Epithelial cell of esophagus (primary cell): Measurements from ENCODE around the gene CCDC71L.
A peak's percentile ranks its signal among the peaks of the same experiment; 100 is the strongest.

Source experiments
- DNase-seq: peaks from one replicate; pipeline ENCODE4 v3.0.0; 2010; ENCODE audit warnings: low read depth
- H3K4me3 ChIP-seq: 2 replicates; pipeline ENCODE4 v1.5.1; 2011; ENCODE audit warnings: mild to moderate bottlenecking, low read length, control low read depth
- CTCF ChIP-seq: IDR thresholded peaks from 2 replicates; pipeline ENCODE4 v1.5.1; 2011; ENCODE audit warnings: low read depth, mild to moderate bottlenecking, low read length, control low read depth, inconsistent platforms; ENCODE audit not compliant: insufficient read depth; ENCODE audit errors: missing control alignments

Gene CCDC71L

GRCh38 chr7:106622654-106623314 is 38.2 kb downstream of the CCDC71L start:
- no peak for DNase-seq
- H3K4me3 ChIP-seq: no peak overlapping the region
- TF ChIP-seq CTCF: no peak

GRCh38 chr7:106621393-106622132 is 39.4 kb downstream of the CCDC71L start:
- H3K4me3 ChIP-seq: no peak overlapping the region
- no peak for DNase-seq
- TF ChIP-seq CTCF: no peak

- TF ChIP-seq CTCF: no peak
- DNase-seq: no peak
- no peak overlapping the region for H3K4me3 ChIP-seq
These were observed 40.3 kb downstream of the CCDC71L start for GRCh38 chr7:106620676-106621075.

- H3K4me3 ChIP-seq: no peak overlapping the region
- TF ChIP-seq CTCF: no peak
- no peak for DNase-seq
These were observed 40.9 kb downstream of the CCDC71L start for GRCh38 chr7:106620034-106620433.

GRCh38 chr7:106619213-106619612 is 41.7 kb downstream of the CCDC71L start:
- H3K4me3 ChIP-seq: no peak overlapping the region
- TF ChIP-seq CTCF: no peak
- no peak for DNase-seq

GRCh38 chr7:106618480-106618879 is 42.5 kb downstream of the CCDC71L start:
- peak; percentile 12 for DNase-seq
- no peak overlapping the region for H3K4me3 ChIP-seq
- TF ChIP-seq CTCF: no peak

- no peak overlapping the region for H3K4me3 ChIP-seq
- TF ChIP-seq CTCF: no peak
- DNase-seq: no peak
These were observed 43.1 kb downstream of the CCDC71L start for GRCh38 chr7:106617860-106618259.
